Endothelial cell of umbilical vein (primary cell): ENCODE results near the gene TAOK2. TPM values are rescaled to one million over a fixed set of nuclear protein-coding genes. Genes with fewer than 3 reads are reported as not detected.

Experiments used
- BruUV-seq: library from RNA; stranded (reverse); fragments of 400-500 nt; replicated peaks from 2 replicates; lab custom pipeline; 2021; lab: Mats Ljungman, UMichigan
- CTCF ChIA-PET: fragments of 300-600, 350-600 bp; sonication (Branson Sonifier 250); formaldehyde crosslinking; loops from one replicate; lab custom pipeline; 2021; ENCODE audit warnings: antibody characterized with exemption, inconsistent platforms; lab: Charles Lee
- POLR2A ChIA-PET: fragments of 300-600, 350-600 bp; sonication (Branson Sonifier 250); formaldehyde crosslinking; loops from one replicate; lab custom pipeline; 2021; ENCODE audit warnings: antibody characterized with exemption, inconsistent platforms; lab: Charles Lee
- DNase-seq: peaks from one replicate; pipeline ENCODE4 v3.0.0-alpha.2; 2011; ENCODE audit warnings: low read depth, low spot score
- FAIRE-seq: peaks from 2 replicates; lab custom pipeline; 2011; peaks lifted over from hg19 to GRCh38; lab: Jason Lieb, UNC
- H2AFZ ChIP-seq: 2 replicates; pipeline ENCODE4 v1.6.0; 2012; ENCODE audit warnings: low read depth, low read length, control low read depth, inconsistent platforms
- H3K27ac ChIP-seq: 2 replicates; pipeline ENCODE4 v1.5.1; 2011; ENCODE audit warnings: low read depth, mild to moderate bottlenecking, control low read depth, low read length, moderate library complexity; ENCODE audit not compliant: insufficient read depth
- H3K27me3 ChIP-seq, 2 experiments: 2 replicates each; pipeline versions ENCODE4 v1.6.0 to v1.6.1; 2011; ENCODE audit warnings: low read length in 2 of 2, mixed read lengths in 1 of 2; ENCODE audit not compliant: control insufficient read depth in 2 of 2, insufficient read depth in 2 of 2
- H3K36me3 ChIP-seq, 2 experiments: 2 replicates in 1 of 2; 3 replicates in 1 of 2; pipeline ENCODE4 v1.5.1; 2011; ENCODE audit warnings: low read length in 2 of 2, mild to moderate bottlenecking in 1 of 2, moderate library complexity in 1 of 2; ENCODE audit not compliant: control insufficient read depth in 2 of 2, insufficient read depth in 2 of 2; ENCODE audit errors: extremely low read depth in 1 of 2
- H3K4me1 ChIP-seq: 3 replicates; pipeline ENCODE4 v1.5.1; 2011; ENCODE audit warnings: mild to moderate bottlenecking, low read length; ENCODE audit not compliant: control insufficient read depth, insufficient read depth; ENCODE audit errors: extremely low read depth
- H3K4me2 ChIP-seq: 2 replicates; pipeline ENCODE4 v1.6.1; 2011; ENCODE audit warnings: low read length, control low read depth, mixed read lengths; ENCODE audit not compliant: insufficient read depth
- H3K4me3 ChIP-seq, 3 experiments: fragments of 200-600 bp in 1 of 3; sonication (generic), shearing (Covaris generic) in 1 of 3; replicated peaks in 1 of 3; 2 replicates each; pipeline ENCODE4 v1.5.1; 2011 to 2016; ENCODE audit warnings: control low read depth in 3 of 3, low read length in 3 of 3, mild to moderate bottlenecking in 2 of 3, inconsistent platforms in 1 of 3, low read depth in 1 of 3, moderate library complexity in 1 of 3; ENCODE audit not compliant: insufficient read depth in 1 of 3
- H3K79me2 ChIP-seq: 2 replicates; pipeline ENCODE4 v1.6.0; 2012; ENCODE audit warnings: low read length, inconsistent platforms; ENCODE audit not compliant: control insufficient read depth, insufficient read depth
- H3K9ac ChIP-seq: replicated peaks from 2 replicates; pipeline ENCODE3; 2011; ENCODE audit warnings: low read length, control low read depth; ENCODE audit not compliant: insufficient read depth; ENCODE audit errors: extremely low read depth
- H3K9me1 ChIP-seq: replicated peaks from 3 replicates; pipeline ENCODE4 v1.6.0; 2011; ENCODE audit warnings: mild to moderate bottlenecking, low read length; ENCODE audit not compliant: control insufficient read depth, insufficient read depth; ENCODE audit errors: extremely low read depth
- H3K9me3 ChIP-seq: replicated peaks from 2 replicates; pipeline ENCODE4 v1.5.1; 2012; ENCODE audit warnings: low read length, inconsistent platforms; ENCODE audit not compliant: control insufficient read depth, insufficient read depth
- H4K20me1 ChIP-seq: replicated peaks from 2 replicates; pipeline ENCODE3; 2011; ENCODE audit warnings: mild to moderate bottlenecking, low read length; ENCODE audit not compliant: control insufficient read depth, insufficient read depth; ENCODE audit errors: extremely low read depth
- EZH2 ChIP-seq: IDR thresholded peaks from 2 replicates; pipeline ENCODE4 v1.6.1; 2012; ENCODE audit warnings: borderline replicate concordance, low read depth, mild to moderate bottlenecking, moderate library complexity, low read length, inconsistent platforms; ENCODE audit not compliant: severe bottlenecking
- FOS ChIP-seq: IDR thresholded peaks from 2 replicates; pipeline ENCODE4 v1.6.1; 2011; ENCODE audit warnings: mild to moderate bottlenecking, low read length, moderate library complexity, borderline replicate concordance; ENCODE audit not compliant: insufficient read depth
- GATA2 ChIP-seq: IDR thresholded peaks from 2 replicates; pipeline ENCODE4 v1.7.0; 2011; ENCODE audit warnings: low read depth, mild to moderate bottlenecking, moderate library complexity, mixed read lengths, low read length; ENCODE audit not compliant: insufficient read length, insufficient read depth
- JUN ChIP-seq: IDR thresholded peaks from 2 replicates; pipeline ENCODE4 v1.6.1; 2011; ENCODE audit warnings: borderline replicate concordance, low read depth; ENCODE audit not compliant: insufficient read length, insufficient read depth
- MAX ChIP-seq: IDR thresholded peaks from 2 replicates; pipeline ENCODE4 v1.6.1; 2011; ENCODE audit not compliant: insufficient read depth, insufficient read length
- MYC ChIP-seq: IDR thresholded peaks from one replicate; pipeline ENCODE4 v1.6.1; 2011; ENCODE audit warnings: mild to moderate bottlenecking, low read depth, low read length
- POLR2A ChIP-seq: IDR thresholded peaks from 2 replicates; pipeline ENCODE4 v1.6.1; 2012; ENCODE audit warnings: low read depth, mild to moderate bottlenecking, control low read depth, low read length
- POLR2AphosphoS5 ChIP-seq: IDR thresholded peaks from 2 replicates; pipeline ENCODE4 v1.6.1; 2012; ENCODE audit warnings: low read depth, mild to moderate bottlenecking, control low read depth, low read length, moderate library complexity; ENCODE audit not compliant: insufficient read depth
- dilution Hi-C: fragments of 300-500 bp; cut with MboI; formaldehyde crosslinking; loops from one replicate; pipeline ENCODE4 v1.15.0; 2019; ENCODE audit warnings: low sequenced_read_pairs; ENCODE audit not compliant: extremely low pct_ligation_motif_present
- intact Hi-C: fragments of 100-400 bp; cut with micrococcal nuclease; formaldehyde crosslinking; loops from one replicate; pipeline ENCODE4 v1.10.0; 2022
- polyA plus RNA-seq, 4 experiments: library from polyadenylated mRNA; depleted of rRNA in 3 of 4; stranded (reverse) in 3 of 4; unstranded in 1 of 4; fragments of >200 nt; gene quantifications; 2 replicates each; pipeline versions ENCODE4 v1.2.1 to v1.2.3, GENCODE V29; 2011 to 2012; ENCODE audit warnings: missing spikeins in 1 of 4
- total RNA-seq: library from RNA; stranded (reverse); gene quantifications from 2 replicates; pipeline ENCODE4 v1.2.3, GENCODE V29; 2021
- TF ChIP-seq, protein P1 (sequence below), 2 donors: IDR thresholded peaks; 1 replicate in 1 of 2; 2 replicates in 1 of 2; pipeline ENCODE4 v1.5.1; 2011; ENCODE audit warnings: low read length in 2 of 2, mild to moderate bottlenecking in 2 of 2, moderate library complexity in 2 of 2, control low read depth in 1 of 2, inconsistent platforms in 1 of 2, low read depth in 1 of 2; ENCODE audit not compliant: insufficient read depth in 1 of 2; ENCODE audit errors: extremely low read depth in 1 of 2

TAOK2 gene
- total and polyA plus RNA-seq, 2 donors (not counting 3 experiments of a cell fraction or from before 2014, with no cell fraction given) = 52.8 to 114 TPM

- H3K4me2 ChIP-seq = no peak overlapping the region
- H3K27me3 ChIP-seq = no peaks in the 10 kb centered on the region
- peaks cover 2% of the 10 kb centered on the region for H3K79me2 ChIP-seq
- BruUV-seq = no TSS peak
- H3K9ac ChIP-seq = no peak overlapping the region
- H3K9me3 ChIP-seq = no peaks in the 10 kb centered on the region
- H3K36me3 ChIP-seq = no peaks in the 10 kb centered on the region
- dilution Hi-C loops = no loop called here
- no peaks in the 10 kb centered on the region for H3K9me1 ChIP-seq
- H2AFZ ChIP-seq = no peak overlapping the region
- FAIRE-seq = no peak
- TF ChIP-seq JUN (no peak), MAX (no peak), GATA2 (no peak), POLR2A (no peak), FOS (no peak), POLR2AphosphoS5 (no peak), MYC (no peak), EZH2 (no peak)
- TF ChIP-seq, protein P1, sequence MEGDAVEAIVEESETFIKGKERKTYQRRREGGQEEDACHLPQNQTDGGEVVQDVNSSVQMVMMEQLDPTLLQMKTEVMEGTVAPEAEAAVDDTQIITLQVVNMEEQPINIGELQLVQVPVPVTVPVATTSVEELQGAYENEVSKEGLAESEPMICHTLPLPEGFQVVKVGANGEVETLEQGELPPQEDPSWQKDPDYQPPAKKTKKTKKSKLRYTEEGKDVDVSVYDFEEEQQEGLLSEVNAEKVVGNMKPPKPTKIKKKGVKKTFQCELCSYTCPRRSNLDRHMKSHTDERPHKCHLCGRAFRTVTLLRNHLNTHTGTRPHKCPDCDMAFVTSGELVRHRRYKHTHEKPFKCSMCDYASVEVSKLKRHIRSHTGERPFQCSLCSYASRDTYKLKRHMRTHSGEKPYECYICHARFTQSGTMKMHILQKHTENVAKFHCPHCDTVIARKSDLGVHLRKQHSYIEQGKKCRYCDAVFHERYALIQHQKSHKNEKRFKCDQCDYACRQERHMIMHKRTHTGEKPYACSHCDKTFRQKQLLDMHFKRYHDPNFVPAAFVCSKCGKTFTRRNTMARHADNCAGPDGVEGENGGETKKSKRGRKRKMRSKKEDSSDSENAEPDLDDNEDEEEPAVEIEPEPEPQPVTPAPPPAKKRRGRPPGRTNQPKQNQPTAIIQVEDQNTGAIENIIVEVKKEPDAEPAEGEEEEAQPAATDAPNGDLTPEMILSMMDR (IDR thresholded peaks at IDR 0.05; ENCODE audit: extremely low read depth in 1 of 2, insufficient read depth in 1 of 2, low read depth in 1 of 2, low read length in 2 of 2) = no peak
- CTCF ChIA-PET = no interaction called here
- no peak overlapping the region for H3K27ac ChIP-seq
- intact Hi-C loops = no loop called here
- DNase-seq = no peak
- H3K4me3 ChIP-seq = no peak overlapping the region
- H3K4me1 ChIP-seq = peaks cover 15% of the 10 kb centered on the region
- POLR2A ChIA-PET = interaction anchor here (0.7 kb wide), 1 partner anchor 111 kb away, joined by 5 read pairs; no protein-coding TSS in a partner anchor
- no peaks in the 10 kb centered on the region for H4K20me1 ChIP-seq
These were observed 14.9 kb upstream of the TAOK2 start for GRCh38 chr16:29958756-29959155.
